DMS 273 treated with DMSO at 0.1 percent for 48 hours (cell line): ENCODE measurements around the gene LDLRAD3.

Experiments used
- DNase-seq: peaks from one replicate; lab custom pipeline; 2025; lab: John Stamatoyannopoulos, UW

LDLRAD3 gene

GRCh38 chr11:36105743-36106581 lies 162.1 kb downstream of the LDLRAD3 start:
- no peak for DNase-seq

GRCh38 chr11:36107547-36107946 lies 163.7 kb downstream of the LDLRAD3 start:
- DNase-seq = no peak

DNA sequence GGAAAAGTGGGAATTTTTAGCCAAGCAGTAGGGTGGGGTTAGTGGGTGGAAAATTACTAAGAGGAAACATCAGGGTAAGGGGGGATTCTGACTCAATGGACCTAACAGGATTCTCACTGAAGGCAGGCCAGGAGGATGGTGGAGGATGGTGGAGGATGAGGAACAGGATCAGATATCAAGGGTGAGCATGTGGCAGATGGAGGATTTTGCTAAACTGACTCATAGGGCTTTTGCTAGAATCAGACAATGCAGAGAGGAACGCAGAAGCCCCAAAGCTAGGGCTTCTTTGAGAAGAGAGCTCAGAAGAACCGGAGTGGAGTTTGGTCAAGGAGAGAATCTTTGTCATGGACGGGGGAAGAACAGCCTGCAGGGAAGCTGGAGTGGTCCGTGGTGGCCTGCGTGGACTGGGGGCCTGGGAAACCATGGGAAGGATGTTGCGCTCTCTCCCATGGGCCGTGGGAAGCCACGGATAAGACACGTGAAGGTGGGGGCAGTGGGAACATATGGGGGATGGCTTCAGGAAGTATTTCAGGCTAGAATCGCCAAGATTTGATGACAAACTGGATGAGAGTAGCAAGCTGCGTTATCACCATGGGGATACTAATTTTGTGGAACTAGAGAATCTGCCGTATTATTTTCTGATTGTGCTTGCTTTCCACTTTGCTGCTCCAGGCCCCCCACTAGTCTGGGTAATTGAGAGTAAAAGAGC lies 165.2 kb downstream of the LDLRAD3 start:
- DNase-seq = no peak

- DNase-seq = no peak
Observed at GRCh38 chr11:36109590-36109849, 165.7 kb downstream of the LDLRAD3 start.

DNA sequence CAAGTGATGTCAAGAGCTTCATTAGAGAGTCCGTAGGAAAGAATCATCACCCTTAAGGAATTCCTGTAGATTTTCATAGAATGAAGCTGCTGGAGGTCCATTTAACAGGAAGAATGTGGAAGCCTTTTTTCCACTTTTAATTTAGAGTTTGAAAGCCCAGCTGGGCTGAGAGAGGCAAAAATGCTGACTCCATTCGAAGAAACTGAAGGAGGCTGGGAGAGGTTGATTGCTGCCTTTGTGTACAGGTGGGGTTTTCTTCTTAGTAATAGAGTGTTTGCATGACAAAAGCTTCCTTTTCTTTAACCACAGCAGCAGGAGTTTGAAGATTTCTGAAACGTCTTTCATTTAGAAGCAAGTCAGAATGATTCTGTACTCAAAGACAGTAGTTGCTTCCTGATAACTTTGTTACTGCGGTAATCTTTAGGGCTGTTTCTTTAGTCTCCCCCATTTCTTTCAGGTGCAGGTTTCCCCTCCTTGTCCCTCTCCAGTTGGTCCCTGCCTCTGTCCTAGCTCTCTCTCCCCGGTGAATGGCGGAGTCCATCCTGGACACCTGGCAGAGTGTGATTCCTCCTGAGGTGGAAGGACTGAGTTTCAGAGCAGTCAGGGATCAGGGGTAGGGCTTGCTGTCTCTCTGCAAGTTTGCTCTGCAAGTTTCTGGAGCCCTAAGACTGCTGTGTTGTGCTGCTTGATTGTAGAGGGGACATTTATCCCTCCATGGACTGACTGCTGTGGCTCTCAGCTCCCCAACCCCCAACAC lies 166.2 kb downstream of the LDLRAD3 start:
- no peak for DNase-seq

DNA sequence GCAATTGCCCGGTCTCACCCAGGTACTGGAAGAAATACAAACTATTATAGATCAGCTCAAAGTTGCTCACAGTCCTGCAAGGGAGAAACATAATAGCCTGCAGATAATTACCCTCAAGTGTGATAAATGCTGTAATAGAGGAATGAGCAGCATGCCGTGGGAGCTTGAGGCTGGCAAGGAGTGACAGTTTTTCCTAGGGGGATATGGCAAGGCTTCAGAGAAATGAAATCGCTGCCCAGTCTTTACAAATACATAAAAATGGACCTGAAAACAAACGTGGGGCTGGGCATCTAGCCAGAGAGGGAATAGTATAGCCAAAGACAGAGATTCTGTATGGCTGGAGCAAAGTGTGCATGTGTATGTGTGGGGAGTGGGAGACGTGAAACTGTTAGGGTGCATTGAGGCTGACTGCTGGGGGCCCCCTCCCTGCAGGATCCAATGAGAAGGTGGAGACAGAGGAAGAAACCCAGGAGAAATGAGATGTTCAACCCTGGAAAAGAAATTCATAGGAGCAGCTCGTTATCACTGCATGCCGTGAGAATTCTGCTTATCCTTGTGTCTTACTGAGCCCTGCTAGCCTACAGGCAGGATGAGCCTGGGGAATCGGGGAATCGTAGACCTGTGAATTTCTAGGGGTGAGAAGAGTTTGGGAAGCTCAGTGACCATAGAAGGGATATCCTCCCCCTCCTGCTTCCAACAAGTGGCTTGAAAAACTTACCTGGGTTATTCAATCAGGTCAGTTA lies 167.0 kb downstream of the LDLRAD3 start:
- no peak for DNase-seq

DNA sequence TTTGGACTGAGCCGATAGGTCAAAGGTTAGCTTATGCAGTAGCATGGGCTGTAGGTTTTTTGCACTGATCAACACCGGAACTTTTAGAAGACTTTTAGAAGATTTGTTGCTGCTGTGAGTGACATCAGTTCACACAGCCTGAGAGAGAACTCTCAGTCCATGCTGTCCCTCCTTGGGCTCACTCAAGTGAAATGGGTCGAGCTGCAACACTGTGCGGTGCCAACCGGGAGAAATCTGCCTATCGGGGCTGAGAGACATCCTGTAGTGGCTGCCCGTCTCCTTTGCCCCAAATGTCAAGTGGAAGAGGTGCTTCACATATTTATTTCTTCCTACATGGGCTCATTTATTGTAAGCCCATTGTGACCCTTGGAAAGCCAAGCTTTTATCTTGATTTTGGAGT lies 170.2 kb downstream of the LDLRAD3 start:
- DNase-seq = no peak

DNA sequence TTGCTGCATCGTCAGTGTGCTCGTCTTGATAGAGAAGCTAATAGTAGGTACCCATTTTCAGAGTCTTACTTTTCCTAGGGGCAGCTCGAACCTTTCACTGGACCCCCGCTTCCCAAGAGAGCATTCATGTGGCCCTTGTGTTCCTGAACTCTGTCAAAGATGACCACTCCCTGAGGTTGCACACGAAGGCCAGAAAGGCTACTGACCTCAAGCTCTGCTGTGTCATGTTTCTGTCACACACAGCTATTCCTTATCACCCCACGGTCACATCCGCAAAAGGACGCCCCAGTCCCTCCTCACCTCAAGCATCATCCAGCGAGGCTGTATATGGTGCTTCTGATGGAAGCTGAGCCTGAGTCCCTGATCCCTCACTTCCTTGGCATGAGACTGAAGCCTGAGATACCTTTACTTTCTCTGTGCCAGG lies 171.5 kb downstream of the LDLRAD3 start:
- no peak for DNase-seq

GRCh38 chr11:36116161-36116560 lies 172.3 kb downstream of the LDLRAD3 start:
- DNase-seq = no peak

GRCh38 chr11:36118084-36118483 lies 174.2 kb downstream of the LDLRAD3 start:
- DNase-seq = no peak

GRCh38 chr11:36119300-36119699 lies 175.4 kb downstream of the LDLRAD3 start:
- no peak for DNase-seq

DNA sequence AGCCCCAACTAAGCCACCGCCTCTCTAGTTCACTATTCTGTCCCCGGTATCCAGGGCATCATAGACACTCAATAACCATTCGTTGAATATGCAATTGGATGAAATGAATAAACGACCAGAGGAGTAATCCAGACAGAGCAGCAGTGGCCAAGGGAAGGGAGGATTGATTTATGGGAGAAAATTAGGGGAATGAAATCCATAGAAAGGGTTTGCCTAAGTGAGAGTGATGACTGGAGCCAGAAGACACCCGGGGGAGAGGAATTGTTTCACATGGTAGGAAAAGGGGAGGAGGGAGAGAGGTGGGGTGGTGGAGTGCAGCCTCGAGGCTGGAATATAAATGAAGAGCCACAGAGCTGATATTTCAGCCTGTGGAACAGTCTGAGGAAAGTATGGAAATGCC lies 177.2 kb downstream of the LDLRAD3 start:
- no peak for DNase-seq

- no peak for DNase-seq
Observed at GRCh38 chr11:36122671-36123070, 178.8 kb downstream of the LDLRAD3 start.

- no peak for DNase-seq
Observed at GRCh38 chr11:36123336-36124101, 179.7 kb downstream of the LDLRAD3 start.

DNA sequence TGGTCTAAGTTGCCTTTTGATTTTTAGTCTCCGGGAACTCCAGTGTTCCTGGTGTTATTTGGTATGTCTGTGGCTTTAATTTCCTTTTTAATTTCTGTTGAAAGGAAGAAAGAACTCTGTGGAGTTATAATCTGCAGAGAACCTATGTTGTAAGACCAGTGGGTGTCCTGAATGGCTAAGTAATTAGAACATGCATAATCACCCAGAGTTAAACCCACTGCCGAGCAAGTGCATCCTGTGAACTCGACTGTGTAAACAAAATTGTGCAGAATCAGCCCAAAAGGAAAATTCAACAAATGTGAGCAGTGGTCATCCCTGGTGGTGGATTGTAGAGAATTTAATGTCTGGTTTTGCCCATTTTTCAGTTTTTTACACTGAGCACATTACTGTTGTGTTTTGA lies 182.8 kb downstream of the LDLRAD3 start:
- DNase-seq = no peak

GRCh38 chr11:36127550-36127949 lies 183.7 kb downstream of the LDLRAD3 start:
- DNase-seq = no peak

GRCh38 chr11:36129955-36130354 lies 186.1 kb downstream of the LDLRAD3 start:
- no peak for DNase-seq

DNA sequence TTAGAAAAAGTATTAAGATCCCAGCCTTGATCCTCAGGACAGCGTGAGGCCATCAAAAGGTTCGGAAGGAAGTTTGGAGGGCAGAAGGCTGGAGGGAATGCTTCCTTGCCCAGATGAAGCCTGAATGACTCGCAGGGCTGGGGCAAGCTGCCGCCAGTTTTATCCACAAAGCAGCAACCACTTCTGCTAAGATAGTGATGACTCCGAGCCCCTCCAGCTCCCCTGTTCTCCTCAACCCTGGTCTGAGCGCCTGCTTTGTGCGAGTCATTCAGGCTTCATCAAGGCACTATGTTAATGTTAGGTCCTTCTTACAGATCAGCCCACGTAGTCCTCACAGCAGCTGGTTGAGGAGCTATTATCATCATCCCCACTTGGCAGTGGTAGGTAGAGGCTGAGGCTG lies 186.5 kb downstream of the LDLRAD3 start:
- no peak for DNase-seq

- DNase-seq = no peak
Observed at GRCh38 chr11:36131721-36132397, 188.0 kb downstream of the LDLRAD3 start.

DNA sequence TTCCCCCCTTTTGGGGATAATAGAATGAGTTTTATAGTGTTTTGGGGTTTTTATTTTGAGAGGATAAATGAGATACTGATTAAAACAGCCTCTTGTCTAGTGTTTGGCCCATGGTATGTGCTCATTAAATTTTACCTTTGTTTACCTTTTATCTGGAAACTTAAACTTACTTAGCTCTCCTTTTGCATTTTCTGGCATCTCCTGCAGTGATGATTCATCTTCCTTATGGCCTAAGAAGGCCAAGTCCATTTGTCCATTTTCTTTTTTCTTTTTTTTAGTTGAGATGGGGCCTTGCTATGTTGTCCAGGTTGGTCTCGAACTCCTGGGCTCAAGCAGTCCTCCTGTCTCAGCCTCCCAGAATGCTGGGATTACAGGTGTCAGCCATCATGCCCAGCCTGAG lies 189.1 kb downstream of the LDLRAD3 start:
- no peak for DNase-seq

DNA sequence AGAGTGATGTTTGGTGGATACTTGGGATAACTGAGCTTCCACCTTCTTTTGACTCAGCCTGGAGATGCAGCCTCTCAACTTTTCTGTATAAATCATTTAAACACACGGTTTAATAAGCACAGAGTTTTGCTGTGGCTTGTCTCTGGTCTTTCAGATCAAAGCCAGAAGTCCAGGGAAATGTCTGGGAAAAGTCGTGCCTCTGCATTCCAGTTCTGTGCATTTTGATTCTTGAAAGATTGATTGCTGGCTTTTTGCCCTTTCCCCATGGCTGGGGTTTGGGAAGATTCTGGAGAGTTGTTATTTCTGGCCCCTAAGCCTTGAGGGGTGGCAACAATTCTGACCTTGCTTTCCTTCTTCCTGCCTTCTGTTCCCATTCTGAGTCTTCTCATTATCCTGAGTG lies 191.2 kb downstream of the LDLRAD3 start:
- no peak for DNase-seq
